H9 (cell line): ENCODE measurements around the gene HSPG2. TPM values are rescaled to one million over a fixed set of nuclear protein-coding genes. Genes with fewer than 3 reads are reported as not detected.

Experiments used
- DNase-seq: peaks from one replicate; pipeline ENCODE4 v3.0.0-alpha.2; 2017
- H2AFZ ChIP-seq: one replicate; pipeline ENCODE4 v1.6.1; 2013; ENCODE audit warnings: mild to moderate bottlenecking, low read length, control low read depth, moderate library complexity
- H2AK5ac ChIP-seq: 2 replicates; pipeline ENCODE4 v1.6.1; 2013; ENCODE audit warnings: low read length, control low read depth, mixed read lengths; ENCODE audit not compliant: insufficient read length
- H2BK120ac ChIP-seq: one replicate; pipeline ENCODE4 v1.6.1; 2013; ENCODE audit warnings: low read depth, mild to moderate bottlenecking, low read length, control low read depth, inconsistent platforms; ENCODE audit not compliant: poor library complexity, severe bottlenecking
- H2BK12ac ChIP-seq: 2 replicates; pipeline ENCODE4 v1.6.1; 2013; ENCODE audit warnings: low read length, control low read depth, mixed read lengths, low read depth; ENCODE audit not compliant: insufficient read length
- H2BK15ac ChIP-seq: 2 replicates; pipeline ENCODE4 v1.6.1; 2013; ENCODE audit warnings: low read depth, low read length, control low read depth
- H2BK20ac ChIP-seq: one replicate; pipeline ENCODE4 v1.6.1; 2013; ENCODE audit warnings: low read depth, mild to moderate bottlenecking, low read length, control low read depth, inconsistent platforms; ENCODE audit not compliant: poor library complexity, severe bottlenecking
- H2BK5ac ChIP-seq: 2 replicates; pipeline ENCODE4 v1.6.1; 2013; ENCODE audit warnings: low read length, control low read depth, mixed read lengths; ENCODE audit not compliant: insufficient read length
- H3K14ac ChIP-seq: 2 replicates; pipeline ENCODE4 v1.6.1; 2013; ENCODE audit warnings: low read length, control low read depth; ENCODE audit not compliant: insufficient read depth
- H3K18ac ChIP-seq: 2 replicates; pipeline ENCODE4 v1.6.1; 2013; ENCODE audit warnings: low read depth, mild to moderate bottlenecking, mixed read lengths, low read length, control low read depth; ENCODE audit not compliant: insufficient read length
- H3K23ac ChIP-seq: 2 replicates; pipeline ENCODE4 v1.6.1; 2013; ENCODE audit warnings: low read length, control low read depth, mixed read lengths, low read depth; ENCODE audit not compliant: insufficient read length
- H3K23me2 ChIP-seq: 2 replicates; pipeline ENCODE4 v1.6.1; 2013; ENCODE audit warnings: low read depth, mild to moderate bottlenecking, mixed read lengths, low read length, control low read depth; ENCODE audit not compliant: insufficient read length, poor library complexity, severe bottlenecking
- H3K27ac ChIP-seq: 2 replicates; pipeline ENCODE4 v1.5.1; 2013; ENCODE audit warnings: low read length, control low read depth, mixed read lengths, low read depth; ENCODE audit not compliant: insufficient read length
- H3K27me3 ChIP-seq: 2 replicates; pipeline ENCODE4 v1.6.1; 2013; ENCODE audit warnings: low read length, control low read depth, inconsistent platforms; ENCODE audit not compliant: insufficient read depth
- H3K4ac ChIP-seq: 2 replicates; pipeline ENCODE4 v1.6.1; 2013; ENCODE audit warnings: low read depth, mild to moderate bottlenecking, control low read depth, inconsistent platforms, low read length, moderate library complexity
- H3K4me1 ChIP-seq: 2 replicates; pipeline ENCODE4 v1.6.1; 2013; ENCODE audit warnings: low read length, control low read depth, inconsistent platforms; ENCODE audit not compliant: insufficient read depth
- H3K4me2 ChIP-seq: 2 replicates; pipeline ENCODE4 v1.6.1; 2013; ENCODE audit warnings: low read length, control low read depth, mixed read lengths; ENCODE audit not compliant: insufficient read length, insufficient read depth
- H3K56ac ChIP-seq: 2 replicates; pipeline ENCODE4 v1.6.1; 2013; ENCODE audit warnings: low read depth, mild to moderate bottlenecking, mixed read lengths, low read length, control low read depth; ENCODE audit not compliant: insufficient read length
- H3K79me1 ChIP-seq: 2 replicates; pipeline ENCODE4 v1.6.1; 2013; ENCODE audit warnings: low read depth, mild to moderate bottlenecking, moderate library complexity, low read length, control low read depth, inconsistent platforms; ENCODE audit not compliant: insufficient read depth, poor library complexity, severe bottlenecking
- H3K79me2 ChIP-seq: 2 replicates; pipeline ENCODE4 v1.6.1; 2013; ENCODE audit warnings: low read length, control low read depth, inconsistent platforms; ENCODE audit not compliant: insufficient read depth
- H3K9ac ChIP-seq: 2 replicates; pipeline ENCODE4 v1.6.1; 2013; ENCODE audit warnings: low read length, control low read depth, mixed read lengths; ENCODE audit not compliant: insufficient read length; ENCODE audit errors: extremely low read depth
- H3K9me3 ChIP-seq: one replicate; pipeline ENCODE4 v1.6.1; 2013; ENCODE audit warnings: low read depth, low read length, inconsistent platforms; ENCODE audit not compliant: control insufficient read depth
- H3T11ph ChIP-seq: one replicate; pipeline ENCODE4 v1.6.1; 2013; ENCODE audit warnings: mild to moderate bottlenecking, low read length, control low read depth, inconsistent platforms
- H4K20me1 ChIP-seq: one replicate; pipeline ENCODE4 v1.6.1; 2013; ENCODE audit not compliant: control insufficient read depth, insufficient read length, insufficient read depth
- H4K5ac ChIP-seq: 2 replicates; pipeline ENCODE4 v1.6.1; 2013; ENCODE audit warnings: low read depth, mild to moderate bottlenecking, mixed read lengths, low read length, control low read depth; ENCODE audit not compliant: insufficient read length
- H4K8ac ChIP-seq: replicated peaks from 2 replicates; pipeline ENCODE4 v1.6.1; 2013; ENCODE audit warnings: low read length, control low read depth, mixed read lengths, low read depth; ENCODE audit not compliant: insufficient read length
- H4K91ac ChIP-seq: 2 replicates; pipeline ENCODE4 v1.6.1; 2013; ENCODE audit warnings: low read depth, mild to moderate bottlenecking, moderate library complexity, mixed read lengths, low read length, control low read depth; ENCODE audit not compliant: insufficient read length
- H3K27ac Mint-ChIP-seq, 3 experiments: 2 replicates in 2 of 3; 3 replicates in 1 of 3; pipeline ENCODE4 v1.8.0; 2020 to 2021; ENCODE audit warnings: mixed read lengths in 3 of 3, mild to moderate bottlenecking in 1 of 3, moderate library complexity in 1 of 3
- H3K27me3 Mint-ChIP-seq: 2 replicates; pipeline ENCODE4 v1.8.0; 2021; ENCODE audit warnings: low read depth, mild to moderate bottlenecking, moderate library complexity, mixed read lengths
- H3K36me3 Mint-ChIP-seq, 3 experiments: 2 replicates in 2 of 3; 3 replicates in 1 of 3; pipeline ENCODE4 v1.8.0; 2020 to 2021; ENCODE audit warnings: low read depth in 3 of 3, mixed read lengths in 3 of 3; ENCODE audit not compliant: insufficient read depth in 1 of 3
- H3K4me1 Mint-ChIP-seq, 2 experiments: 2 replicates each; pipeline ENCODE4 v1.8.0; 2020; ENCODE audit warnings: mixed read lengths in 2 of 2
- H3K4me3 Mint-ChIP-seq, 2 experiments: 2 replicates in 1 of 2; 3 replicates in 1 of 2; pipeline ENCODE4 v1.8.0; 2020 to 2021; ENCODE audit warnings: mild to moderate bottlenecking in 2 of 2, mixed read lengths in 2 of 2, moderate library complexity in 1 of 2
- H3K9me3 Mint-ChIP-seq, 2 experiments: 2 replicates in 1 of 2; 3 replicates in 1 of 2; pipeline ENCODE4 v1.8.0; 2020; ENCODE audit warnings: mild to moderate bottlenecking in 2 of 2, mixed read lengths in 2 of 2, moderate library complexity in 1 of 2
- WGBS: extraction: QIAGEN DNeasy Blood & Tissue Kit; methylation state at CpG from one replicate; pipeline ENCODE4 v1.1.7; 2013; ENCODE audit warnings: missing lambda C conversion rate, low lambda C conversion rate, mixed read lengths; ENCODE audit not compliant: insufficient read length; ENCODE audit errors: extremely low coverage; 5-methylcytosine and 5-hydroxymethylcytosine counted together
- total RNA-seq: library from RNA; stranded (reverse); gene quantifications from 2 replicates; pipeline ENCODE4 v1.2.1, GENCODE V29; 2021
- TF ChIP-seq, protein P1 (sequence below): fragments of 200-600 bp; sonication (generic); conservative IDR thresholded peaks from 3 replicates; pipeline ENCODE4 v1.8.0; 2021; ENCODE audit warnings: antibody characterized with exemption, mild to moderate bottlenecking

The HSPG2 gene
- total RNA-seq, 1 experiment from 2014 or later: 90.0 TPM

DNA sequence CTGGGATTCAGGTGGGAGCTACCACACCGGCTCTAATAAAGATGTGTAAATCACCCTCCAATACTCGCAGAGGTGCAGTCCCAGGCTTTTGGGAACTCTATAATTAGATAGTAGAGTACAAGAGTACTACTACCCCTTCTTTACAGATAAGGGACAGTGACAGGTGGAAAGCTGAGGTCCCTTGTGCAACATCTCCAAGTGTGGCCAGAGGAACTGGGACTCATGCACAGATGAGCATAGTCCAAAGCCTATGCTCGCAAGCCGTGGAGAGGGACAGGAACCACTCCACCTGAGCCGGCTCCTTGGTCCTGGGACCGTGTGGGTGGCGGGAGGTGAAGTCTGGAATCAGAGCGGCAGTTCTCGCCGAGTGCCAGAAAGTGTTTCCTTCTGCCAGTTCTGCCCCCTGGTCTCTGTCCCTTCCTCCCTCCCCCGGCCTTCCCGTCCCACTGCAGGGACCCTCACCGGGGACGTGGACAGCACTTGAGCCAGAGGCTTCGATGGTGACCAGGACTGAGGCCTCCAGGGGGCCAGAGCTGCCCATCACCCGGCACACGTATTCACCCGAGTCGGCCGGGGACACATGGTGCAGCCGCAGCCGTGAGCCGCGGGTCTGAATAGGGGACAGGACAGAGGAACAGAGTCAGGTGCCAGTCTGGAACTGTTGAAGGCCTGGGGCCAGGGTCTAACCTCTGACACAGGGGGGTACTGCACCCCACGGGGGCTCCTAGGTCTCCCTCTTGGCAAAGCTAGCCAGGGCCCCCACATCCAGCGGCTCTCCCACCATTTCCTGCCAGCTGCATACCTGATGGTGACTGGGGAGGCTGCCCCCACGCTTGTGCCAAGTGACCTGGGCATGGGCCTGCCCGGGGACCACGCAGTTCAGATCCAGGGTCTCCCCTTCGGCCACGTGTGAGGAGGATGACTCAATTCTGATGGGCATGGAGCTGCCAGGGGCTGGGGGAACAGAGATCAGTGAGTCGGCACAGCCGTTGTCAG is 91.2 kb downstream of the HSPG2 start:
- Histone ChIP-seq H4K20me1 (no peaks in the 10 kb centered on the region), H3K79me1 (no peaks in the 10 kb centered on the region), H3K9ac (no peak overlapping the region), H3K56ac (no peak overlapping the region), H3K27me3 (no peaks in the 10 kb centered on the region), H3K4me2 (no peak overlapping the region), H3K23me2 (no peaks in the 10 kb centered on the region), H3K18ac (no peak overlapping the region), H2AK5ac (no peak overlapping the region), H3K9me3 (no peaks in the 10 kb centered on the region), H2BK15ac (no peak overlapping the region), H4K91ac (no peak overlapping the region), H3K27ac (no peak overlapping the region), H4K5ac (no peak overlapping the region), H2BK12ac (no peak overlapping the region), H3K23ac (no peak overlapping the region), H3K4ac (no peak overlapping the region), H2BK20ac (no peak overlapping the region), H2AFZ (no peak overlapping the region), H4K8ac (no peak overlapping the region), H2BK120ac (no peak overlapping the region), H3K79me2 (no peaks in the 10 kb centered on the region), H2BK5ac (no peak overlapping the region), H3K14ac (no peak overlapping the region), H3T11ph (no peak overlapping the region), H3K4me1 (no peaks in the 10 kb centered on the region)
- no peak for DNase-seq
- Mint-ChIP-seq H3K9me3 (no peaks in the 10 kb centered on the region), H3K36me3 (peaks cover 7 to 58% (median 47%) of the 10 kb centered on the region in 3 experiments; a peak in 6 of 7 replicates), H3K4me3 (no peak overlapping the region), H3K27ac (no peak overlapping the region; a peak in 1 of 7 replicates), H3K4me1 (no peaks in the 10 kb centered on the region), H3K27me3 (peaks cover 1% of the 10 kb centered on the region; the same call in 1 of the 2 replicates)
- TF ChIP-seq, protein P1, sequence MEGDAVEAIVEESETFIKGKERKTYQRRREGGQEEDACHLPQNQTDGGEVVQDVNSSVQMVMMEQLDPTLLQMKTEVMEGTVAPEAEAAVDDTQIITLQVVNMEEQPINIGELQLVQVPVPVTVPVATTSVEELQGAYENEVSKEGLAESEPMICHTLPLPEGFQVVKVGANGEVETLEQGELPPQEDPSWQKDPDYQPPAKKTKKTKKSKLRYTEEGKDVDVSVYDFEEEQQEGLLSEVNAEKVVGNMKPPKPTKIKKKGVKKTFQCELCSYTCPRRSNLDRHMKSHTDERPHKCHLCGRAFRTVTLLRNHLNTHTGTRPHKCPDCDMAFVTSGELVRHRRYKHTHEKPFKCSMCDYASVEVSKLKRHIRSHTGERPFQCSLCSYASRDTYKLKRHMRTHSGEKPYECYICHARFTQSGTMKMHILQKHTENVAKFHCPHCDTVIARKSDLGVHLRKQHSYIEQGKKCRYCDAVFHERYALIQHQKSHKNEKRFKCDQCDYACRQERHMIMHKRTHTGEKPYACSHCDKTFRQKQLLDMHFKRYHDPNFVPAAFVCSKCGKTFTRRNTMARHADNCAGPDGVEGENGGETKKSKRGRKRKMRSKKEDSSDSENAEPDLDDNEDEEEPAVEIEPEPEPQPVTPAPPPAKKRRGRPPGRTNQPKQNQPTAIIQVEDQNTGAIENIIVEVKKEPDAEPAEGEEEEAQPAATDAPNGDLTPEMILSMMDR: no peak
- WGBS: no CpG with 5 or more reads among the region's 33 CpGs
